Measurements from ENCODE around the gene SSR1.

GRCh38 chr6:7267466-7268091, 45.4 kb downstream of the SSR1 start:
- TF ChIP-seq POLR2A (IDR thresholded peaks at IDR 0.05; ENCODE audit: low read depth, low read length) (no peak), TAF1 (IDR thresholded peaks at IDR 0.05; ENCODE audit: low read depth, low read length) (no peak), POLR2AphosphoS5 (IDR thresholded peaks at IDR 0.05; ENCODE audit: low read depth, low read length) (no peak), SPI1 (IDR thresholded peaks at IDR 0.05; ENCODE audit: low read depth, low read length) (no peak), PAX5 (IDR thresholded peaks at IDR 0.05; ENCODE audit: insufficient read depth, low read length, severe bottlenecking) (no peak), POU2F2 (IDR thresholded peaks at IDR 0.05; ENCODE audit: low read depth, low read length) (no peak)

All from GM12891 (cell line).